K562 (cell line): ENCODE results near the gene CD55. TPM values are rescaled to one million over a fixed set of nuclear protein-coding genes. Genes with fewer than 3 reads are reported as not detected.

Experiments
- ARNT ChIP-seq, 2 experiments: fragments of 450-650 bp; IDR thresholded peaks; 2 replicates each; pipeline ENCODE4 v1.6.1; 2016; ENCODE audit warnings: mild to moderate bottlenecking in 1 of 2
- CBX8 ChIP-seq: fragments of 200-600 bp; sonication (generic); IDR thresholded peaks from 2 replicates; pipeline ENCODE4 v1.6.1; 2012; ENCODE audit warnings: borderline replicate concordance, mixed run types, low read depth, mild to moderate bottlenecking, moderate library complexity, mixed read lengths, low read length, control low read depth, inconsistent platforms; ENCODE audit not compliant: poor library complexity, severe bottlenecking; ENCODE audit errors: extremely low read depth
- HMGN3 ChIP-seq: IDR thresholded peaks from 2 replicates; pipeline ENCODE4 v1.6.1; 2011; ENCODE audit warnings: borderline replicate concordance, low read depth, mild to moderate bottlenecking, mixed read lengths, low read length; ENCODE audit not compliant: insufficient read length; ENCODE audit errors: extremely low read depth
- JUND ChIP-seq, 2 experiments: IDR thresholded peaks; 2 replicates in 1 of 2; 3 replicates in 1 of 2; pipeline ENCODE4 v1.6.1; 2011; ENCODE audit warnings: borderline replicate concordance in 2 of 2, low read depth in 2 of 2, low read length in 2 of 2, improper control_type of control experiment in 1 of 2, missing biosample characterization in 1 of 2, missing genetic modification characterization in 1 of 2, missing genetic modification reagents in 1 of 2
- L3MBTL2 ChIP-seq: fragments of 450-650 bp; IDR thresholded peaks from 2 replicates; pipeline ENCODE4 v1.6.1; 2016; ENCODE audit warnings: mild to moderate bottlenecking, moderate library complexity
- LARP7 ChIP-seq: fragments of 450-650 bp; IDR thresholded peaks from 2 replicates; pipeline ENCODE4 v1.6.1; 2016
- MAZ ChIP-seq, 2 experiments: fragments of 450-650 bp in 1 of 2; sonication (generic) in 1 of 2; formaldehyde crosslinking; IDR thresholded peaks in 1 of 2; conservative IDR thresholded peaks in 1 of 2; 2 replicates each; pipeline versions ENCODE4 v1.4.0 to v1.5.0; 2020; ENCODE audit warnings: mild to moderate bottlenecking in 1 of 2, missing genetic modification reagents in 1 of 2
- MECOM ChIP-seq: fragments of 250-450 bp; sonication (Bioruptor Pico); IDR thresholded peaks from 2 replicates; pipeline ENCODE4 v1.8.0; 2022; ENCODE audit warnings: inconsistent platforms
- MIER1 ChIP-seq: fragments of 450-650 bp; IDR thresholded peaks from 2 replicates; pipeline ENCODE4 v1.6.1; 2016; ENCODE audit warnings: antibody characterized with exemption, mild to moderate bottlenecking, low read depth
- NFIC ChIP-seq: fragments of 450-650 bp; IDR thresholded peaks from 2 replicates; pipeline ENCODE4 v1.6.1; 2017; ENCODE audit warnings: mild to moderate bottlenecking, inconsistent platforms
- NR2C1 ChIP-seq, 2 experiments: fragments of 450-650 bp; IDR thresholded peaks; 2 replicates each; pipeline ENCODE4 v1.6.1; 2017; ENCODE audit warnings: mild to moderate bottlenecking in 2 of 2, antibody characterized with exemption in 1 of 2, inconsistent platforms in 1 of 2, missing compliant biosample characterization in 1 of 2, missing genetic modification characterization in 1 of 2
- RFX7 ChIP-seq: fragments of 250-450 bp; sonication (Bioruptor Pico); IDR thresholded peaks from 2 replicates; pipeline ENCODE4 v1.5.1; 2021; ENCODE audit warnings: mild to moderate bottlenecking
- SIN3A ChIP-seq, 2 experiments: fragments of 150-350 bp in 1 of 2; IDR thresholded peaks; 2 replicates each; pipeline ENCODE4 v1.6.1; 2011 to 2016; ENCODE audit warnings: borderline replicate concordance in 2 of 2, low read depth in 2 of 2, low read length in 2 of 2, mild to moderate bottlenecking in 2 of 2, moderate library complexity in 2 of 2; ENCODE audit not compliant: control insufficient read depth in 1 of 2
- ZBED1 ChIP-seq: IDR thresholded peaks from 2 replicates; pipeline ENCODE4 v1.6.1; 2014
- ZEB2 ChIP-seq: fragments of 450-650 bp; IDR thresholded peaks from 2 replicates; pipeline ENCODE4 v1.6.1; 2016
- ZNF217 ChIP-seq: sonication (generic); formaldehyde crosslinking; IDR thresholded peaks from 2 replicates; pipeline ENCODE4 v1.8.0; 2022; ENCODE audit warnings: mild to moderate bottlenecking, missing genetic modification reagents
- ZNF354B ChIP-seq: fragments of 250-450 bp; sonication (Bioruptor Pico); IDR thresholded peaks from 2 replicates; pipeline ENCODE4 v1.4.0; 2020
- polyA plus RNA-seq, 8 experiments: library from polyadenylated mRNA; depleted of rRNA in 4 of 8; stranded (reverse) in 5 of 8; unstranded in 3 of 8; fragments of >200 nt; fragmentation: Nextera tagmentation in 2 of 8; fragmentation: Illumina TruSeq in 1 of 8; extraction: Ambion mirVana in 2 of 8; extraction: Trizol in 1 of 8; gene quantifications; 2 replicates each; pipeline versions ENCODE4 v1.2.1 to v1.2.3, GENCODE V29; 2011 to 2014; ENCODE audit warnings: inconsistent platforms in 1 of 8, missing spikeins in 1 of 8
- total RNA-seq, 7 experiments: library from RNA; depleted of rRNA in 6 of 7; stranded (reverse); fragments of >200 nt in 6 of 7; fragmentation: Illumina TruSeq in 2 of 7; extraction: Trizol in 2 of 7; gene quantifications; 2 replicates each; pipeline versions ENCODE4 v1.2.1 to v1.2.3, GENCODE V29; 2011 to 2021; ENCODE audit warnings: low replicate concordance in 1 of 7
- TF ChIP-seq, protein P1 (sequence below): fragments of 250-450 bp; sonication (Bioruptor Pico); IDR thresholded peaks from 2 replicates; pipeline ENCODE4 v1.5.0; 2021; ENCODE audit warnings: mild to moderate bottlenecking, borderline replicate concordance
- TF ChIP-seq, protein P2 (sequence below): fragments of 250-450 bp; sonication (Bioruptor Pico); IDR thresholded peaks from 2 replicates; pipeline ENCODE4 v1.9.0; 2021; ENCODE audit warnings: mild to moderate bottlenecking
- TF ChIP-seq, protein P3 (sequence below): fragments of 200-800 bp; sonication (Bioruptor generic); IDR thresholded peaks from 2 replicates; pipeline ENCODE4 v1.6.1; 2017; ENCODE audit warnings: missing genetic modification characterization, missing compliant biosample characterization
- TF ChIP-seq, protein P4 (sequence below), 2 experiments: fragments of 450-650 bp in 1 of 2; sonication (generic) in 1 of 2; formaldehyde crosslinking in 1 of 2; IDR thresholded peaks in 1 of 2; conservative IDR thresholded peaks in 1 of 2; 2 replicates each; pipeline versions ENCODE4 v1.6.1 to v1.8.1; 2016 to 2023; ENCODE audit warnings: mild to moderate bottlenecking in 2 of 2, moderate library complexity in 2 of 2, inconsistent platforms in 1 of 2, missing genetic modification reagents in 1 of 2

The CD55 gene
- total and polyA plus RNA-seq, 9 of the 15 experiments (the other 6 are each of a cell fraction or from before 2014, with no cell fraction given) = 17.7 to 150 (median 97.0) TPM

DNA sequence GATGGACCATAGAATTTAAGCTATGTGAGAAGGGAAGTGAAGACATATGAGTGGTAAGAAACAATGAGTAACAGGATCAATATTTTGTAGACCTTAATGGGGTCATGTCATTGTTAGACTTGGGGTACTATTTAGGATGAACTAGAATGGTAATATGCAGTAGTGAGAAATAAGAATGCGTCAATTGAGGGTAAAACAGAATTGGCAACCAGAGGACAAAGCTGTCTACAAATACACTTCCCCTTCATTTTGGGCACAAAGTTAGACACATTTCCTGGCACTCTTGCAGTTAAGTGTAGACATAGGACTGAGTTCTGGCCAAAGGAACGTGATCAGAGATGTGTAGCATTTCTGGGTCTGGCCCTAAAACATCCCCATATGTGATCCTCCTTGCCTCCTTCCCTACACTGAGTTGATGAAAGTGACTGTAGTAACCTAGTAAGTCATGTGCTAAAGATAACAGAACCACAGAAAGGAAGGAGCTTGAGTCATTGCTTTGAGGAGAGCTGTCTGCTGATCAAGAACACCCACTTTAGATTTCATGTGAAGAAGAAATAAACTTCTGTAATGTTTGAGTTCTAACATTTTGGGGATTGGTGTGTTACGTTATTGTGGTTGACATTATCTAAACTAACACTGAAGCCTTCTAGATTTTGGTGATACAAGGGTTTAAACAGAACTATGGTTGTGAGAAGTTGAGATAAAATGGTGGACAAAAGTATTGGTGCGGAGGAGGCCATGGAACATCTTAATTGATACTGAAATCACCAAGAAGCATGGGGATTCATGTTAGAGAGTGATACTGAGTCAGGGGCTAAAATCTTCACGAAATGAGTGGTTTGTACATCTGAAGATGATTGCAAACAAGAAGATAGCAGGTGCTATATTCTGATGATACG lies 41.7 kb downstream of the CD55 start (continued):
- TF ChIP-seq, protein P1, sequence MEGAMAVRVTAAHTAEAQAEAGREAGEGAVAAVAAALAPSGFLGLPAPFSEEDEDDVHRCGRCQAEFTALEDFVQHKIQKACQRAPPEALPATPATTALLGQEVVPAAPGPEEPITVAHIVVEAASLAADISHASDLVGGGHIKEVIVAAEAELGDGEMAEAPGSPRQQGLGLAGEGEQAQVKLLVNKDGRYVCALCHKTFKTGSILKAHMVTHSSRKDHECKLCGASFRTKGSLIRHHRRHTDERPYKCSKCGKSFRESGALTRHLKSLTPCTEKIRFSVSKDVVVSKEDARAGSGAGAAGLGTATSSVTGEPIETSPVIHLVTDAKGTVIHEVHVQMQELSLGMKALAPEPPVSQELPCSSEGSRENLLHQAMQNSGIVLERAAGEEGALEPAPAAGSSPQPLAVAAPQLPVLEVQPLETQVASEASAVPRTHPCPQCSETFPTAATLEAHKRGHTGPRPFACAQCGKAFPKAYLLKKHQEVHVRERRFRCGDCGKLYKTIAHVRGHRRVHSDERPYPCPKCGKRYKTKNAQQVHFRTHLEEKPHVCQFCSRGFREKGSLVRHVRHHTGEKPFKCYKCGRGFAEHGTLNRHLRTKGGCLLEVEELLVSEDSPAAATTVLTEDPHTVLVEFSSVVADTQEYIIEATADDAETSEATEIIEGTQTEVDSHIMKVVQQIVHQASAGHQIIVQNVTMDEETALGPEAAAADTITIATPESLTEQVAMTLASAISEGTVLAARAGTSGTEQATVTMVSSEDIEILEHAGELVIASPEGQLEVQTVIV (CRISPR knock-in tag) = no peak
- TF ChIP-seq MAZ (CRISPR knock-in tag; conservative IDR thresholded peaks at IDR 0.05 in 1 of 2, IDR thresholded peaks at IDR 0.05 in 1 of 2) (peak; percentile 30 to 69; a peak in 3 of 4 replicates), HMGN3 (no peak), MIER1 (no peak), RFX7 (CRISPR knock-in tag) (no peak), ZBED1 (no peak), SIN3A (IDR thresholded peaks at IDR 0.05; ENCODE audit: borderline replicate concordance in 2 of 2, control insufficient read depth in 1 of 2, low read depth in 2 of 2, low read length in 2 of 2) (no peak), MECOM (no peak), JUND (IDR thresholded peaks at IDR 0.05; ENCODE audit: borderline replicate concordance, low read depth, low read length) (peak; percentile 89), JUND (tag; IDR thresholded peaks at IDR 0.05; ENCODE audit: borderline replicate concordance, low read depth, low read length) (peak; percentile 79; the same call in 2 of the 3 replicates), NFIC (no peak), L3MBTL2 (peak; percentile 84), ARNT (IDR thresholded peaks at IDR 0.05) (no peak; a peak in 1 of 4 replicates), CBX8 (no peak), LARP7 (no peak), ZEB2 (0 out of 2 replicates have a peak, but pooled peaks have one; percentile 46), NR2C1 (IDR thresholded peaks at IDR 0.05) (no peak), NR2C1 (tag; IDR thresholded peaks at IDR 0.05) (0 out of 2 replicates have a peak, but pooled peaks have one; percentile 33), ZNF354B (CRISPR knock-in tag) (0 out of 2 replicates have a peak, but pooled peaks have one; percentile 1), ZNF217 (CRISPR knock-in tag) (no peak)
- TF ChIP-seq, protein P2, sequence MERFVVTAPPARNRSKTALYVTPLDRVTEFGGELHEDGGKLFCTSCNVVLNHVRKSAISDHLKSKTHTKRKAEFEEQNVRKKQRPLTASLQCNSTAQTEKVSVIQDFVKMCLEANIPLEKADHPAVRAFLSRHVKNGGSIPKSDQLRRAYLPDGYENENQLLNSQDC (CRISPR knock-in tag) = no peak
- TF ChIP-seq, protein P3, sequence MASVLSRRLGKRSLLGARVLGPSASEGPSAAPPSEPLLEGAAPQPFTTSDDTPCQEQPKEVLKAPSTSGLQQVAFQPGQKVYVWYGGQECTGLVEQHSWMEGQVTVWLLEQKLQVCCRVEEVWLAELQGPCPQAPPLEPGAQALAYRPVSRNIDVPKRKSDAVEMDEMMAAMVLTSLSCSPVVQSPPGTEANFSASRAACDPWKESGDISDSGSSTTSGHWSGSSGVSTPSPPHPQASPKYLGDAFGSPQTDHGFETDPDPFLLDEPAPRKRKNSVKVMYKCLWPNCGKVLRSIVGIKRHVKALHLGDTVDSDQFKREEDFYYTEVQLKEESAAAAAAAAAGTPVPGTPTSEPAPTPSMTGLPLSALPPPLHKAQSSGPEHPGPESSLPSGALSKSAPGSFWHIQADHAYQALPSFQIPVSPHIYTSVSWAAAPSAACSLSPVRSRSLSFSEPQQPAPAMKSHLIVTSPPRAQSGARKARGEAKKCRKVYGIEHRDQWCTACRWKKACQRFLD = peak; percentile 88; the same call in 1 of the 2 replicates
- TF ChIP-seq, protein P4, sequence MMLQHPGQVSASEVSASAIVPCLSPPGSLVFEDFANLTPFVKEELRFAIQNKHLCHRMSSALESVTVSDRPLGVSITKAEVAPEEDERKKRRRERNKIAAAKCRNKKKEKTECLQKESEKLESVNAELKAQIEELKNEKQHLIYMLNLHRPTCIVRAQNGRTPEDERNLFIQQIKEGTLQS (IDR thresholded peaks at IDR 0.05) = peak; percentile 81
- TF ChIP-seq, protein P4 (CRISPR knock-in tag; conservative IDR thresholded peaks at IDR 0.05) = no peak
